Lower leg skin (tissue), 3 donors: ENCODE measurements around the gene SLC28A1.
"Not testable (repeated sequence)": the region's sequence is repeated elsewhere in the genome, so short reads cannot be mapped to it uniquely, and the experiment has no call there.

ENCODE experiments used
- CTCF ChIP-seq, 3 donors: fragments of 450-650 bp; IDR thresholded peaks; one replicate each; pipeline ENCODE4 v1.5.1; 2016; ENCODE audit warnings: antibody characterized with exemption in 3 of 3, mild to moderate bottlenecking in 3 of 3, moderate library complexity in 2 of 3
- POLR2A ChIP-seq, 2 donors: fragments of 450-650 bp; IDR thresholded peaks; one replicate each; pipeline ENCODE4 v1.6.1; 2016 to 2017; ENCODE audit warnings: antibody characterized with exemption in 2 of 2, mild to moderate bottlenecking in 1 of 2, moderate library complexity in 1 of 2

- not testable (repeated sequence) for TF ChIP-seq CTCF, POLR2A (IDR thresholded peaks at IDR 0.05)
Observed at GRCh38 chr15:84924821-84925569, 40.5 kb downstream of the SLC28A1 start.
